HEK293 (cell line): Measurements from ENCODE around the gene PSMD6.
A peak's percentile ranks its signal among the peaks of the same experiment; 100 is the strongest.

Experiments used
- CTCF ChIA-PET: fragments of 350-600 bp; formaldehyde crosslinking; extraction: SDS; loops from one replicate; lab custom pipeline; 2021; ENCODE audit warnings: antibody characterized with exemption; lab: Yijun Ruan, JAX
- POLR2A ChIA-PET: fragments of 300-600 bp; formaldehyde crosslinking; extraction: SDS; loops from one replicate; lab custom pipeline; 2020; ENCODE audit warnings: antibody characterized with exemption, inconsistent platforms; lab: Yijun Ruan, JAX
- H3K27ac ChIP-seq: fragments of 200-500 bp; sonication (Bioruptor generic); 2 replicates; pipeline ENCODE4 v1.5.1; 2014; ENCODE audit warnings: low read depth, low read length, control low read depth, inconsistent platforms; ENCODE audit errors: extremely low read depth
- H3K36me3 ChIP-seq, 2 experiments: fragments of 200-500 bp in 1 of 2; sonication (Bioruptor generic) in 1 of 2; 1 replicate in 1 of 2; 2 replicates in 1 of 2; pipeline ENCODE4 v1.5.1; 2014 to 2017; ENCODE audit warnings: inconsistent platforms in 2 of 2, low read length in 2 of 2; ENCODE audit not compliant: control insufficient read depth in 2 of 2, insufficient read depth in 1 of 2
- H3K4me1 ChIP-seq: fragments of 200-500 bp; sonication (Bioruptor generic); 2 replicates; pipeline ENCODE4 v1.5.1; 2014; ENCODE audit warnings: mild to moderate bottlenecking, low read length, inconsistent platforms; ENCODE audit not compliant: control insufficient read depth, insufficient read depth
- H3K4me3 ChIP-seq: 2 replicates; pipeline ENCODE4 v1.5.1; 2011; ENCODE audit warnings: low read depth, mild to moderate bottlenecking, control low read depth, low read length, moderate library complexity
- H3K9me3 ChIP-seq: fragments of 200-500 bp; sonication (Bioruptor generic); 2 replicates; pipeline ENCODE4 v1.5.1; 2014; ENCODE audit warnings: low read depth, low read length, inconsistent platforms; ENCODE audit not compliant: control insufficient read depth, insufficient read depth
- BCL11A ChIP-seq: fragments of 450-650 bp; formaldehyde crosslinking; IDR thresholded peaks from 2 replicates; pipeline ENCODE4 v1.5.1; 2016; ENCODE audit warnings: low read depth, missing biosample characterization, missing genetic modification characterization
- EGR2 ChIP-seq: fragments of 450-650 bp; formaldehyde crosslinking; IDR thresholded peaks from 2 replicates; pipeline ENCODE4 v1.5.1; 2016; ENCODE audit warnings: low read depth, missing biosample characterization, missing genetic modification characterization
- FEZF1 ChIP-seq: fragments of 450-650 bp; formaldehyde crosslinking; IDR thresholded peaks from 2 replicates; pipeline ENCODE4 v1.5.1; 2016; ENCODE audit warnings: missing biosample characterization, missing genetic modification characterization
- OSR2 ChIP-seq: fragments of 450-650 bp; formaldehyde crosslinking; IDR thresholded peaks from 2 replicates; pipeline ENCODE4 v1.5.1; 2016; ENCODE audit warnings: missing biosample characterization, missing genetic modification characterization
- SALL2 ChIP-seq: fragments of 450-650 bp; formaldehyde crosslinking; IDR thresholded peaks from 2 replicates; pipeline ENCODE4 v1.5.0; 2017; ENCODE audit warnings: missing biosample characterization, mild to moderate bottlenecking, missing genetic modification characterization, borderline replicate concordance
- SCRT2 ChIP-seq: fragments of 450-650 bp; formaldehyde crosslinking; IDR thresholded peaks from 2 replicates; pipeline ENCODE4 v1.5.1; 2016; ENCODE audit warnings: missing biosample characterization, missing genetic modification characterization
- SP7 ChIP-seq: fragments of 450-650 bp; formaldehyde crosslinking; IDR thresholded peaks from 2 replicates; pipeline ENCODE4 v1.5.1; 2016; ENCODE audit warnings: missing biosample characterization, missing genetic modification characterization
- ZBTB1 ChIP-seq: fragments of 450-650 bp; formaldehyde crosslinking; IDR thresholded peaks from 2 replicates; pipeline ENCODE4 v1.5.1; 2016; ENCODE audit warnings: missing biosample characterization, missing genetic modification characterization
- ZBTB21 ChIP-seq: fragments of 450-650 bp; formaldehyde crosslinking; IDR thresholded peaks from 2 replicates; pipeline ENCODE4 v1.5.1; 2017; ENCODE audit warnings: missing biosample characterization, missing genetic modification characterization
- ZBTB8A ChIP-seq: fragments of 450-650 bp; formaldehyde crosslinking; IDR thresholded peaks from 2 replicates; pipeline ENCODE4 v1.5.1; 2016; ENCODE audit warnings: missing biosample characterization, missing genetic modification characterization
- ZNF146 ChIP-seq: fragments of 450-650 bp; formaldehyde crosslinking; IDR thresholded peaks from 2 replicates; pipeline ENCODE4 v1.5.1; 2016; ENCODE audit warnings: missing biosample characterization, missing genetic modification characterization
- ZNF184 ChIP-seq: fragments of 450-650 bp; IDR thresholded peaks from 2 replicates; pipeline ENCODE4 v1.5.1; 2018; ENCODE audit warnings: missing biosample characterization, mild to moderate bottlenecking, missing genetic modification characterization
- ZNF202 ChIP-seq: fragments of 450-650 bp; formaldehyde crosslinking; IDR thresholded peaks from 2 replicates; pipeline ENCODE4 v1.5.1; 2016; ENCODE audit warnings: missing biosample characterization, missing genetic modification characterization, borderline replicate concordance
- ZNF239 ChIP-seq: fragments of 450-650 bp; formaldehyde crosslinking; IDR thresholded peaks from 2 replicates; pipeline ENCODE4 v1.5.1; 2016; ENCODE audit warnings: missing biosample characterization, missing genetic modification characterization
- ZNF292 ChIP-seq: fragments of 450-650 bp; formaldehyde crosslinking; IDR thresholded peaks from 2 replicates; pipeline ENCODE4 v1.5.1; 2016; ENCODE audit warnings: low read depth, missing biosample characterization, missing genetic modification characterization, borderline replicate concordance
- ZNF335 ChIP-seq: fragments of 450-650 bp; formaldehyde crosslinking; conservative IDR thresholded peaks from 2 replicates; pipeline ENCODE4 v1.5.1; 2016; ENCODE audit warnings: missing biosample characterization, missing genetic modification characterization
- ZNF366 ChIP-seq: fragments of 450-650 bp; formaldehyde crosslinking; conservative IDR thresholded peaks from 2 replicates; pipeline ENCODE4 v1.5.1; 2016; ENCODE audit warnings: missing biosample characterization, missing genetic modification characterization
- ZNF548 ChIP-seq: fragments of 450-650 bp; formaldehyde crosslinking; IDR thresholded peaks from 2 replicates; pipeline ENCODE4 v1.5.1; 2016; ENCODE audit warnings: missing biosample characterization, missing genetic modification characterization
- ZNF660 ChIP-seq: fragments of 450-650 bp; IDR thresholded peaks from 2 replicates; pipeline ENCODE4 v1.5.1; 2018; ENCODE audit warnings: missing biosample characterization, mild to moderate bottlenecking, missing genetic modification characterization
- ZNF707 ChIP-seq: fragments of 450-650 bp; formaldehyde crosslinking; IDR thresholded peaks from 2 replicates; pipeline ENCODE4 v1.5.1; 2016; ENCODE audit warnings: missing biosample characterization, missing genetic modification characterization
- ZNF747 ChIP-seq: fragments of 450-650 bp; formaldehyde crosslinking; IDR thresholded peaks from 2 replicates; pipeline ENCODE4 v1.5.1; 2016; ENCODE audit warnings: missing biosample characterization, missing genetic modification characterization
- ZSCAN16 ChIP-seq: fragments of 450-650 bp; formaldehyde crosslinking; IDR thresholded peaks from 2 replicates; pipeline ENCODE4 v1.5.1; 2016; ENCODE audit warnings: missing biosample characterization, missing genetic modification characterization
- TF ChIP-seq, protein P1 (sequence below): fragments of 450-650 bp; IDR thresholded peaks from 2 replicates; pipeline ENCODE4 v1.5.1; 2018; ENCODE audit warnings: missing biosample characterization, mild to moderate bottlenecking, missing genetic modification characterization
- TF ChIP-seq, protein P2 (sequence below): fragments of 450-650 bp; formaldehyde crosslinking; IDR thresholded peaks from 2 replicates; pipeline ENCODE4 v1.5.1; 2017; ENCODE audit warnings: missing biosample characterization, missing genetic modification characterization
- TF ChIP-seq, protein P3 (sequence below): fragments of 450-650 bp; formaldehyde crosslinking; IDR thresholded peaks from 2 replicates; pipeline ENCODE4 v1.5.1; 2017; ENCODE audit warnings: missing biosample characterization, mild to moderate bottlenecking, missing genetic modification characterization, moderate library complexity
- TF ChIP-seq, protein P4 (sequence below): fragments of 450-650 bp; formaldehyde crosslinking; IDR thresholded peaks from 2 replicates; pipeline ENCODE4 v1.5.1; 2016; ENCODE audit warnings: missing biosample characterization, missing genetic modification characterization
- TF ChIP-seq, protein P5 (sequence below): fragments of 450-650 bp; formaldehyde crosslinking; IDR thresholded peaks from 2 replicates; pipeline ENCODE4 v1.5.1; 2016; ENCODE audit warnings: missing biosample characterization, missing genetic modification characterization

Gene PSMD6

DNA sequence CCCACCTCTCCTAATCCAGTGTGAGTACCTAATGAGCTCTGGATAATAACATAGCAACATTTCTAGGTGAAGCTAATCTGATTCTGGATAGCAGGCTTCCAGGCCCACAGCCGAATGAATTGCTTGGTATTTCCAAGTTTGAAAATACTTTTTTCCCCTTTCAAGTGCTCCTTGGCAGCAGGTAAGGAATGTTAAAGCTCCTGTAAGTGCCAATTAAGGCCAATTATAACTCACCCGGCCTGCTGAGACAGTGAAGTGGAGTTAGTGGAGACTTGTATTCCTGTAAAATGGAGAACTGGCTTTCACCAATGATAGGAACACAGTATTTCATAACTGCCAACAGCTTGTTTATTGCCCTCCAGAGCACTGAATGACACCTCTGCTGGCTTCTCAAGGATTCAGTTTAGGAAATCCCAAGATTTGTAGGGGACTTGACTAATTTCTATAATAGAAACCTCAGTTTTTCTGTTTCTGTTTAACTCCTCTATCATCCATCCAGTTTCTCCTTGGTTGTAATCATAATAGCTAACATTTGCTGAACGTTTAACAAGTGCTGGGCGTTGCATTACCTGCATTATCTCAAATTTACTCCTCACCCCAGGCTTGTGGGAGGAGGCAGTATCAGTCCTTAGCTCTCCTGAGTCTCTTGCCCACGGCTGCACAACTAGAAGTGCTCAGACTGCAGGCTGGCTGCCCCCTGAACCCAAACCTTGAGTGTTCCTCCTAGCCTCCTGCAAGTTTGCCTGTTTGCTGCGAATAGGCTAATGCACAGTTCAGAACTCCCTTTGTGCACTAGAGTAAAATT is 58.4 kb downstream of the PSMD6 start:
- POLR2A ChIA-PET: no interaction called here
- TF ChIP-seq, protein P1, sequence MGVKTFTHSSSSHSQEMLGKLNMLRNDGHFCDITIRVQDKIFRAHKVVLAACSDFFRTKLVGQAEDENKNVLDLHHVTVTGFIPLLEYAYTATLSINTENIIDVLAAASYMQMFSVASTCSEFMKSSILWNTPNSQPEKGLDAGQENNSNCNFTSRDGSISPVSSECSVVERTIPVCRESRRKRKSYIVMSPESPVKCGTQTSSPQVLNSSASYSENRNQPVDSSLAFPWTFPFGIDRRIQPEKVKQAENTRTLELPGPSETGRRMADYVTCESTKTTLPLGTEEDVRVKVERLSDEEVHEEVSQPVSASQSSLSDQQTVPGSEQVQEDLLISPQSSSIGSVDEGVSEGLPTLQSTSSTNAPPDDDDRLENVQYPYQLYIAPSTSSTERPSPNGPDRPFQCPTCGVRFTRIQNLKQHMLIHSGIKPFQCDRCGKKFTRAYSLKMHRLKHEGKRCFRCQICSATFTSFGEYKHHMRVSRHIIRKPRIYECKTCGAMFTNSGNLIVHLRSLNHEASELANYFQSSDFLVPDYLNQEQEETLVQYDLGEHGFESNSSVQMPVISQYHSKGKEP (tag by site-specific recombination): 0 out of 2 replicates have a peak, but pooled peaks have one; percentile 19
- TF ChIP-seq BCL11A (tag by site-specific recombination) (no peak), ZNF747 (tag by site-specific recombination) (no peak), ZBTB8A (tag by site-specific recombination) (no peak), ZNF660 (tag by site-specific recombination) (no peak), ZNF707 (tag by site-specific recombination) (no peak), ZNF239 (no peak), SP7 (peak; percentile 90), ZNF335 (no peak), EGR2 (0 out of 2 replicates have a peak, but pooled peaks have one; percentile 16), OSR2 (peak; percentile 50; the same call in 1 of the 2 replicates), ZSCAN16 (tag by site-specific recombination) (no peak), FEZF1 (tag by site-specific recombination) (no peak)
- TF ChIP-seq, protein P2, sequence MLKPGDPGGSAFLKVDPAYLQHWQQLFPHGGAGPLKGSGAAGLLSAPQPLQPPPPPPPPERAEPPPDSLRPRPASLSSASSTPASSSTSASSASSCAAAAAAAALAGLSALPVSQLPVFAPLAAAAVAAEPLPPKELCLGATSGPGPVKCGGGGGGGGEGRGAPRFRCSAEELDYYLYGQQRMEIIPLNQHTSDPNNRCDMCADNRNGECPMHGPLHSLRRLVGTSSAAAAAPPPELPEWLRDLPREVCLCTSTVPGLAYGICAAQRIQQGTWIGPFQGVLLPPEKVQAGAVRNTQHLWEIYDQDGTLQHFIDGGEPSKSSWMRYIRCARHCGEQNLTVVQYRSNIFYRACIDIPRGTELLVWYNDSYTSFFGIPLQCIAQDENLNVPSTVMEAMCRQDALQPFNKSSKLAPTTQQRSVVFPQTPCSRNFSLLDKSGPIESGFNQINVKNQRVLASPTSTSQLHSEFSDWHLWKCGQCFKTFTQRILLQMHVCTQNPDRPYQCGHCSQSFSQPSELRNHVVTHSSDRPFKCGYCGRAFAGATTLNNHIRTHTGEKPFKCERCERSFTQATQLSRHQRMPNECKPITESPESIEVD: peak; percentile 97
- TF ChIP-seq, protein P3, sequence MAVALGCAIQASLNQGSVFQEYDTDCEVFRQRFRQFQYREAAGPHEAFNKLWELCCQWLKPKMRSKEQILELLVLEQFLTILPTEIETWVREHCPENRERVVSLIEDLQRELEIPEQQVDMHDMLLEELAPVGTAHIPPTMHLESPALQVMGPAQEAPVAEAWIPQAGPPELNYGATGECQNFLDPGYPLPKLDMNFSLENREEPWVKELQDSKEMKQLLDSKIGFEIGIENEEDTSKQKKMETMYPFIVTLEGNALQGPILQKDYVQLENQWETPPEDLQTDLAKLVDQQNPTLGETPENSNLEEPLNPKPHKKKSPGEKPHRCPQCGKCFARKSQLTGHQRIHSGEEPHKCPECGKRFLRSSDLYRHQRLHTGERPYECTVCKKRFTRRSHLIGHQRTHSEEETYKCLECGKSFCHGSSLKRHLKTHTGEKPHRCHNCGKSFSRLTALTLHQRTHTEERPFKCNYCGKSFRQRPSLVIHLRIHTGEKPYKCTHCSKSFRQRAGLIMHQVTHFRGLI: no peak
- Histone ChIP-seq H3K4me3 (no peak overlapping the region), H3K4me1 (peaks cover 19% of the 10 kb centered on the region), H3K36me3 (no peaks in the 10 kb centered on the region), H3K27ac (peak overlapping the region; percentile 36), H3K9me3 (no peaks in the 10 kb centered on the region)
- CTCF ChIA-PET: interaction anchor here (1.7 kb wide), 1 partner anchor 29 kb away, joined by 5 read pairs; no protein-coding TSS in a partner anchor

DNA sequence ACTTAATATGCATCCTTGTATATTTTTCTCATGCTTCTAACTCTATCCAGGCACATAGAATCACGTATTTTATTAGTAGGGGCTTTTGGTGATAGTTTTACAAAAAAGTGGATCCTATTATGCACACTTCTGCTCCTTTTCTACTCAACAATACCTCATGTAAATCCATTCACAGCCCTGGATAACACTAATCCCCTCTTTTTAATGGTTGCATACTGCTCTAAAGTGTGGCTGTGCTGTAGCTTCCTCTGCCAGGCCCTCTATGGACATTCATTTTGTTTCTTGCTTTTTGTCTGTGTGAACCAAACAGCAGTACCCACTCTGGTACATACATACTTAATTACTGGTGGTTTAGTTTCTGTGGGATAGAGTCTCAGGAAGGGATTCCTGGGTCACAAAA is 59.8 kb downstream of the PSMD6 start:
- Histone ChIP-seq H3K27ac (no peak overlapping the region), H3K4me3 (no peak overlapping the region), H3K9me3 (no peaks in the 10 kb centered on the region), H3K36me3 (no peaks in the 10 kb centered on the region), H3K4me1 (peaks cover 11% of the 10 kb centered on the region)
- ChIA-PET POLR2A (no interaction called here), CTCF (interaction anchor here (0.6 to 2.6 kb wide), 4 partner anchors 19 to 613 kb away, joined by 3 to 7 read pairs (median 6); no protein-coding TSS in a partner anchor)
- no peak for TF ChIP-seq SALL2 (tag by site-specific recombination)
- TF ChIP-seq ZNF548 (tag by site-specific recombination): no peak
- TF ChIP-seq SCRT2 (tag by site-specific recombination): no peak
- no peak for TF ChIP-seq ZNF292
- TF ChIP-seq, protein P4, sequence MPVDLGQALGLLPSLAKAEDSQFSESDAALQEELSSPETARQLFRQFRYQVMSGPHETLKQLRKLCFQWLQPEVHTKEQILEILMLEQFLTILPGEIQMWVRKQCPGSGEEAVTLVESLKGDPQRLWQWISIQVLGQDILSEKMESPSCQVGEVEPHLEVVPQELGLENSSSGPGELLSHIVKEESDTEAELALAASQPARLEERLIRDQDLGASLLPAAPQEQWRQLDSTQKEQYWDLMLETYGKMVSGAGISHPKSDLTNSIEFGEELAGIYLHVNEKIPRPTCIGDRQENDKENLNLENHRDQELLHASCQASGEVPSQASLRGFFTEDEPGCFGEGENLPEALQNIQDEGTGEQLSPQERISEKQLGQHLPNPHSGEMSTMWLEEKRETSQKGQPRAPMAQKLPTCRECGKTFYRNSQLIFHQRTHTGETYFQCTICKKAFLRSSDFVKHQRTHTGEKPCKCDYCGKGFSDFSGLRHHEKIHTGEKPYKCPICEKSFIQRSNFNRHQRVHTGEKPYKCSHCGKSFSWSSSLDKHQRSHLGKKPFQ: no peak
- TF ChIP-seq, protein P2: 0 out of 2 replicates have a peak, but pooled peaks have one; percentile 23
- no peak for TF ChIP-seq ZNF660 (tag by site-specific recombination)
- peak; percentile 67 for TF ChIP-seq ZNF146
- TF ChIP-seq, protein P5, sequence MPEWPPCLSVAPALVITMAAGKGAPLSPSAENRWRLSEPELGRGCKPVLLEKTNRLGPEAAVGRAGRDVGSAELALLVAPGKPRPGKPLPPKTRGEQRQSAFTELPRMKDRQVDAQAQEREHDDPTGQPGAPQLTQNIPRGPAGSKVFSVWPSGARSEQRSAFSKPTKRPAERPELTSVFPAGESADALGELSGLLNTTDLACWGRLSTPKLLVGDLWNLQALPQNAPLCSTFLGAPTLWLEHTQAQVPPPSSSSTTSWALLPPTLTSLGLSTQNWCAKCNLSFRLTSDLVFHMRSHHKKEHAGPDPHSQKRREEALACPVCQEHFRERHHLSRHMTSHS (tag by site-specific recombination): no peak
- no peak for TF ChIP-seq ZBTB1 (tag by site-specific recombination)
- no peak for TF ChIP-seq ZNF366 (tag by site-specific recombination)
- TF ChIP-seq ZNF184 (tag by site-specific recombination): no peak
- no peak for TF ChIP-seq ZBTB21 (tag by site-specific recombination)
- no peak for TF ChIP-seq ZNF202
